ENCODE measurements around the gene PRKAG1.

PRKAG1 gene

DNA sequence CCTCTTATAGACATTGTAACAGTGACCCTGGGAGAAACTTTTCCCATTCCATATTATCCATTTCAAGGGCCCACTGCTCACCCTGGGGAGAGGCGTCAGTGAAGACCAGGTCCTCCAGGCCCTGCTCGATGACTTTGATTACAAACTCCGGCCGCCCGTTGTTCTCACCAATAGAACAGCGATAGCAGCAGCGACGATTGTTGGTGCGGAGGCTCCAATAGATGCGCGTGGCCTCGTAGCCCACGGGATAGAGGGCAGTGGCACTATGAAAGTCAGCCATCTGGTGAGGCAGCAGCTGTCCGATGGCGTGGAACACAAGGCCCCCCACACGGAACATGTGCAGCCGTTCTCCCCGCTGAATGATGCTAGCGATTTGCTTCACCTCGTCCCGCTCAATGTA is 7.5 kb upstream of the PRKAG1 start:
- H3K4me3 ChIP-seq (ENCODE audit: low read depth, low read length), result no peak overlapping the region
- TF ChIP-seq, protein P1, sequence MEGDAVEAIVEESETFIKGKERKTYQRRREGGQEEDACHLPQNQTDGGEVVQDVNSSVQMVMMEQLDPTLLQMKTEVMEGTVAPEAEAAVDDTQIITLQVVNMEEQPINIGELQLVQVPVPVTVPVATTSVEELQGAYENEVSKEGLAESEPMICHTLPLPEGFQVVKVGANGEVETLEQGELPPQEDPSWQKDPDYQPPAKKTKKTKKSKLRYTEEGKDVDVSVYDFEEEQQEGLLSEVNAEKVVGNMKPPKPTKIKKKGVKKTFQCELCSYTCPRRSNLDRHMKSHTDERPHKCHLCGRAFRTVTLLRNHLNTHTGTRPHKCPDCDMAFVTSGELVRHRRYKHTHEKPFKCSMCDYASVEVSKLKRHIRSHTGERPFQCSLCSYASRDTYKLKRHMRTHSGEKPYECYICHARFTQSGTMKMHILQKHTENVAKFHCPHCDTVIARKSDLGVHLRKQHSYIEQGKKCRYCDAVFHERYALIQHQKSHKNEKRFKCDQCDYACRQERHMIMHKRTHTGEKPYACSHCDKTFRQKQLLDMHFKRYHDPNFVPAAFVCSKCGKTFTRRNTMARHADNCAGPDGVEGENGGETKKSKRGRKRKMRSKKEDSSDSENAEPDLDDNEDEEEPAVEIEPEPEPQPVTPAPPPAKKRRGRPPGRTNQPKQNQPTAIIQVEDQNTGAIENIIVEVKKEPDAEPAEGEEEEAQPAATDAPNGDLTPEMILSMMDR (IDR thresholded peaks at IDR 0.05; ENCODE audit: insufficient read depth, low read length, missing control alignments), result no peak
- POLR2A ChIA-PET, result no interaction called here
- no peak for DNase-seq (ENCODE audit: low read depth, low spot score)
- CTCF ChIA-PET, result interaction anchor here (2.6 kb wide), 1 partner anchor 18 kb away, joined by 15 read pairs; no protein-coding TSS in a partner anchor

DNA sequence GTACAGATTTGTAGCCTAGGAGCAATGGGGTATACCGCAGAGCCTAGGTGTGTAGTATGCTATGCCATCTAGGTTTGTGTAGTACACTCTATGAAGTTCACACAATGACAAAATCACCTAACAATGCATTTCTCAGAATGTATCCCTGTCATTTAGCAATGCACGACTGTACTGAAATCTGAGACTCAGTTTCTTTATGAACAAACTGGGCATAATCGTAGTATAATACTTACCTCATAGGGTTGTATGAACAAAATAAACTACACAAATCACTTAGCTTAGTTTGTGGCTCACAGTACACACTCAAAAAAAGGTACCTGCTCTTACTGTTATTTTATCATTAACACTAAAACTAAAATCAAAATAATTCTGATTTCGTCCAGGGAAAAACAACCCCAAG is 6.9 kb upstream of the PRKAG1 start:
- TF ChIP-seq, protein P1 (IDR thresholded peaks at IDR 0.05; ENCODE audit: insufficient read depth, low read length, missing control alignments), result no peak
- ChIA-PET POLR2A (no interaction called here), CTCF (interaction anchor here (2.6 kb wide), 1 partner anchor 18 kb away, joined by 15 read pairs; no protein-coding TSS in a partner anchor)
- DNase-seq (ENCODE audit: low read depth, low spot score), result no peak
- no peak overlapping the region for H3K4me3 ChIP-seq (ENCODE audit: low read depth, low read length)

DNA sequence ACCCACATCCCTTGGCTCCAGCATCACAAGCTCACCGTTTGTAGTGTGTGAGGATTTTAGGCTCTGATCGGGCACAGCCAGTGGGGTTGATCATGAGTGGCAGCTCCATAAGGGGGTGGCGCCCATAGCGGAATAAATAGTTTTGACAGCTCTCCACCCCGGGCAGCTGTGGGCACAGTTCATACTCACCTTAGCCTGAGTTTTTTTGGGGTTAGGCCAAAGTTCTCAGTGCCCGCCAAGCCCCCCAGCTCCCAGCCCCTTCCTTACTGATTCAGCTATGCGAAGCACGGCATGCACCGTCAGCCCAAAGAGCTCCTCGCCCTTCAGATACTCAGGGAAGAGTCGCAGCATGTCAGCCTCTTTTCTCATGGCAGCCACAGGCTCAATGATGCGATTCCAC is 6.0 kb upstream of the PRKAG1 start:
- TF ChIP-seq, protein P1 (IDR thresholded peaks at IDR 0.05; ENCODE audit: insufficient read depth, low read length, missing control alignments), result no peak
- CTCF ChIA-PET, result interaction anchor here (1.2 to 2.6 kb wide), 2 partner anchors 13 to 19 kb away, joined by 5 to 15 read pairs; no protein-coding TSS in a partner anchor
- POLR2A ChIA-PET, result no interaction called here
- H3K4me3 ChIP-seq (ENCODE audit: low read depth, low read length), result no peak overlapping the region
- no peak for DNase-seq (ENCODE audit: low read depth, low spot score)

DNA sequence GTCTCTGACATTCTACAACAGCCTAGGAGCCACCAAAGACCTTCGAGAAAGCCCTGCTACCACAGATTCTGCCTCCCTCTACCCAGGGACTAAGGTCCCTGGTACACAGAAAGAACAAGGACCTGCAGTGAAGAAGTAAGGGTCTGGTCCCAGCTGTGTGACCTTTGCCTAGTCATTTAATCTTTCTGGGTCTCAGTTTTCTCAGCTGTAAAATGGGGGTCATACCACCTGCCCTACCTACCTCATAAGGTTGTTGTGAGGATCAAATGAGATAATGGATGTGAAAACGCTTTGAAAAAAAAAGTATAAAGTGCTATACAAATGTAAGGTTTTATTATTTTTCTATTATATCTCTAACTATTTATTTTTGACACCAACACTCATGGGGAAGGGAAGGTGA is 5.2 kb upstream of the PRKAG1 start:
- TF ChIP-seq, protein P1 (IDR thresholded peaks at IDR 0.05; ENCODE audit: insufficient read depth, low read length, missing control alignments), result no peak
- ChIA-PET CTCF (interaction anchor here (0.9 to 1.6 kb wide), 4 partner anchors 10 to 171 kb away, joined by 3 to 5 read pairs (median 4); no protein-coding TSS in a partner anchor), POLR2A (no interaction called here)
- H3K4me3 ChIP-seq (ENCODE audit: low read depth, low read length), result no peak overlapping the region
- no peak for DNase-seq (ENCODE audit: low read depth, low spot score)

DNA sequence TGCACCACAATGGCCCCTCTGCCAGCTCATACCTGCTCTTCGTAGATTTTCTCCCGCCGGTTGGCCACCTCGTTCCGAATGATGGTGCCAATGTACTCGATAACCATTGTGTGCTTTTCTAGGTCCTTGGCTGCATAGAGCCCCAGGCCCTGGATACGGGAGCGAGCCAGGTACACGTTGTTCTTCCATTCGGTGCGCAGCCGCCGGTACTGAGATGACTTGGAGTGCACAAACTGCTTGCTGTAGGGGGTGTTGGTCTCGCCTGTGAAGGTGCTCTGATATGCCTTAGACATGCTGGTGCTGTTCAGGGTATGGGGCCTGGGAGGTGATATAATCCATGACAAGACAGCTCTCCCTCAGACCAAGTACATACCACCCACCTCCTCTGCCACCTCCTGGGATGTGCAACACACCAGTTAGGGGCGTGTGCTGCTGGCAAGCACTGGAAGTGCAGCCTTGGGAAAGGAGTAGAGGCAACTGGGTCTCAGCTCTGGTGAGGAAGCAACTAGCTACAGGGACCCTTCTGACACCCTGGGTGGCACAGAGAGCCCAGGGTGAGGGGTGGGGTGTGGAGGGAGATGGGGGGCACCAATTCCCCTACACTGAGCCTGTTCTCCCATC is 4.1 kb upstream of the PRKAG1 start:
- no peak for DNase-seq (ENCODE audit: low read depth, low spot score)
- CTCF ChIA-PET, result interaction anchor here (0.7 to 4.0 kb wide), 4 partner anchors 9 to 170 kb away, joined by 3 to 37 read pairs (median 3); no protein-coding TSS in a partner anchor
- H3K4me3 ChIP-seq (ENCODE audit: low read depth, low read length), result no peak overlapping the region
- TF ChIP-seq, protein P1 (IDR thresholded peaks at IDR 0.05; ENCODE audit: insufficient read depth, low read length, missing control alignments), result no peak
- POLR2A ChIA-PET, result no interaction called here

DNA sequence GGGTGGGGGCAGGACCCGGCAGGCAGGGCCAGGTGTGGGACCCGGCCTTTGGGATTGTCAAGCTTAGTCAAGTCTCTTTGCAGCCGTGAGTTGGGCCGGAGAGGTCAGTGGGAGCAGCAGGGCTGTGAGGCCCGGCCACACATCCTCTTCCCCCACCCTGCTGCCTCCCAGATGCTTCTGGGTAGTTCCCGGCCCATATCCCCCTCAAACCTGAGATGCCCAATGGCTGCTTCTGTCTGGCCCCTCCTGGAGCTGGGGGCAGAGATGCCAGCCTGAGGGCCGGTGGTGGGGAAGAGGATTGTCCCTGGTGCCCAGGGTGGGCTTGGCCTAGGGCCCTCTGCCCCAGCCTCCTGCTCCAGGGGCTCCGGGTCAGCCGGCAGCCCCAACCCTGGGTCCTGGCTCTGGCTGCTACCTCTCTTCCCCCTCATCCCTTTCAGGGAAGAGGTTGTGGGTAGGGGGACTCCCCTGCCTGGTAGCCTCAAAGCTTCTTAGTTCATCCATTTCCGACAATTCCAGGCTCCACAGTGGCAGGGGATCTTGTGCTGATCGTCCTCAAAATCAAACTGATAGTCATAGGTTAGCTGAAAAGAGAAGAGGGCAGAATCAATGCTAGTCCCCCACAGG is 2.8 kb upstream of the PRKAG1 start:
- H3K4me3 ChIP-seq (ENCODE audit: low read depth, low read length), result no peak overlapping the region
- ChIA-PET CTCF (interaction anchor here (0.8 to 4.0 kb wide), 7 partner anchors 10 to 72 kb away, joined by 3 to 37 read pairs (median 14); no protein-coding TSS in a partner anchor), POLR2A (interaction anchor here (1.3 kb wide), 1 partner anchor 12 kb away, joined by 4 read pairs; no protein-coding TSS in a partner anchor)
- DNase-seq (ENCODE audit: low read depth, low spot score), result no peak
- TF ChIP-seq, protein P1 (IDR thresholded peaks at IDR 0.05; ENCODE audit: insufficient read depth, low read length, missing control alignments), result no peak

All from AG04449 (cell line).